Stimulated activated CD8-positive, alpha-beta memory T cell treated with anti-CD3 and anti-CD28 coated beads, Interleukin-15, amount 100 ng/mL, for 24 hours (primary cell): ENCODE measurements around the gene C11orf52.

Experiments used
- DNase-seq: peaks from one replicate; pipeline ENCODE4 v3.0.0-alpha.2; 2020; ENCODE audit warnings: low read depth

The C11orf52 gene

DNA sequence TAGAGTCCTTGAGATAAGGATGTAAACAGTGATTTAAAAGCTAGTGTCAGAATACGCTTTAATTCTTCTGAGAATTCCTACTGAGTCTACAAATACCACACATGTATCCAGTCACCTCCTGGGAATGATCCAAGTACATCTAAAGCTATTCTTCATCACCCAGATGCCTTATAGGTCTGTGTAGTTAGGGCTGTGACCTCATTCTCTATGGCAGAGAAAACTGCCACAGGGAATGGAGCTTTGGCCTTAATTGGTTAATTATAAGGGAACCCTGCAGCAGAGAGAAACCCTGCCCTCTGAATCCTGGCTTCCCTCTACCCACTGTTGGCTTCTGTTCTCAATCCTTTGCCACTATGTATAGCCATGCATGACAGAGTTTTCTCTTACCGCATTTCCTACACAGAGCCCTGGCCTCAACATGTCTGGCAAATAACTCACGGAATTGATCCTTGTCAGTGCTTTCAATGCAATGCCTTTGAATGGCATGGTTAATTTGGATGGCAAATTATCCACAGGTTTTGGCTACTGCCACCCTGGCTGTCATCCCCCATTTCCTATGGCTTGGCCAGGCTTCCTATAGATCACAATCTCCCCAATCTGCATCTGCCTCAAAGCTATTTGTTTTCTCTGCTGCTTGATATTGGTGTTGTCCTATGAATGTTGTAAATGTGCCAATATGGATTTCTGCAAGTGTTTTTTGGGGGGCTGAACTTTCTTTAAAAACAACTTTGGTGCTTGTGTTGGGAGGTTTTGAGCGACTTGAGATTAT is 21.3 kb downstream of the C11orf52 start:
- no peak for DNase-seq

DNA sequence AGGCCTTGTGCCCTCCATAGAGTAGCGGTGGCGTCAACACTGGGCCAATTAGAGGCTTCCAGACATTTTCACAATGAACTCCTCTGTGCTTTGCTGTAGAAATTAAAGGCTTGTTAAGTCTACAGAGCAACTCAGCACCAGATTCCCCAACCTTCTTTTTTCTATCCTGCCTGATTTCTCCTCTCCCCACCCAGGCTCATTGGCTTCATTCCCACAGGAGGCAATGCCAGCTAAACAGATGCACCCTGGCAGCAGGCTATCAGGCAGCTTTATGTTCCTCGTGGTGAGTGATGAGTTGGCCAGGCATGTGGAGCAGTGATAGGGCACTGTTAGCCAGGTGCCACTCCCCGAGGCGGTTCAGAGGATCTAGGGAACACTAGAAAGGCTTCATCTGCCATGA is 23.2 kb downstream of the C11orf52 start:
- no peak for DNase-seq

- DNase-seq, result no peak
Observed at GRCh38 chr11:111942829-111943228, 24.1 kb downstream of the C11orf52 start.

- no peak for DNase-seq
Observed at GRCh38 chr11:111944139-111944538, 25.4 kb downstream of the C11orf52 start.

- DNase-seq, result no peak
Observed at GRCh38 chr11:111944651-111945051, 25.9 kb downstream of the C11orf52 start.

DNA sequence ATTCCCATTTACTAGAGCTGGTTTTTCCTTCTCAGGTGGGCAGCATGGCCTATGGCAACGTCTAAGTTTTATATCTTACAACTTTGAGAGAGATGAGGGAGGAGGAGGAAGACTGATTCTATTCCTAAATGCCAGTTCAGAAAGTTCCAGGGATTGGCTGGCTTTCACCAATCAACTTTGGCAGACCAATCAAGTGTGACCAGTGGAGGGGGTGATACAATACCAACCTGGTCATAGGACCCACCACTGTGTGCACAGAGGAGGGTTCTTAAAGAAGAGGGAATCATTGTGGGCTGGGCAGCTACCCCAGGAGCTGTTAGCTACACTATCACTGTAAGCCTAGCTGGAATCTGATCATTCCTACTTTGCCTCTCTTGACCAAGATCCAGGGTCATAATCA is 26.5 kb downstream of the C11orf52 start:
- DNase-seq, result no peak

DNA sequence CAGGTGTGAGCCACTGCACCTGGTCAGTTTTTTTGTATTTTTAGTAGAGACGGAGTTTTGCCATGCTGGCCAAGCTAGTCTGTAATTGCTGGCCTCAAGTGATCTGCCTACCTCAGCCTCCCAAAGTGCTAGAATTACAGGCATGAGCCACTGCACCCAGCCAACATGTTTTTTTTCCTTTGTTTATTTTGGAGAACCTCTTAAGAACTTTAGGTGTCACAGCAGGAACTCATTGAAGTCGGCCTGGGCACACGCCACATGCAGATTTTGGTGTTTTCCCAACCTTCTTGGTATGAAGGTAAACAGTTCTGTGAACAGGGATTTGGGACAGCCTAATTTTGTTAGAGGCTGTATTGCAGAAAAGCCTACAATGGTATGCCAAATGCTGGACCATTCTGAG is 27.8 kb downstream of the C11orf52 start:
- DNase-seq, result no peak

- DNase-seq, result no peak
Observed at GRCh38 chr11:111947143-111947542, 28.4 kb downstream of the C11orf52 start.

DNA sequence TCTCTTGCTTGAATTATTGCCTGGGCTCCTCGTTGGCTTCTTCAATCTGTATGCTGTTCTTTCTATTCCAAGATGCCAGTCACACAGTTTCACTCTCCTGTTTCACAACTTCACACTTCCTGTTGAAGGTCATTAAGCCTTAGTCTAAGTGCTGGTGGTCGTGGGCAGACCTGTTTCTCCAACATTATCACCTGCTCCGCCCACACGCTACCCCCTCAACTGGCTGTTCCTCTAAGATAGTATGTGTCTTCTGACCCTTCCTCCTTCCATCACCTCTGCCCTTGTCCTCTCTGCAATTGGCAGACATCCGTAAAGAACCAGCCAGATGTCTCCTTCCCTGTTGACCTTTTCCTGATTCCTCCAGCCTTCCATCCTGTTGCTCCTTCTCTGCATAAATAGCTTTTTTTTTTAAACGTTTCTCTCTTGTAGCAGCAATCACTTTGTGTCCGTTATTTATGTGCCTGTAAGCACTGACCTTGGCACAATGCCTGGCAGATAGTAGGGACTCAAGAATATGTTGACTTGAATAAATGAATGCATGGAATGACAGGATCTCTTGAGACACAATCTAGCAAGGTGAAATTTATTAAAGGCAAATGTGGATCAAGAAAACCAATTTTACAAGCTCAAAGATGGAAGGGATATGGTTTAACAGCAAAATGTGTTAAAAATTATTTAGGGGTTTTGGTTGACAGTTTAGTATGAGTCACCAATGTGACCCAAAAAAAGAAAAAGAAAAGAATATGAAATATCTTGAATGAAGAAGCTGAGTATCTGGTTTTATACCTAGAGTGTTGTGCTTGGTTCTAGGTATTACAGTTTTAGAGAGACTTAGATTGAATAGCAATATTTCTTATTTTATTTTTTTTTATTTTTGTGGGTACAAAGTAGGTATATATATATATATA is 31.1 kb downstream of the C11orf52 start:
- DNase-seq, result no peak

GRCh38 chr11:111951565-111951964 is 32.9 kb downstream of the C11orf52 start:
- DNase-seq, result no peak

- DNase-seq, result no peak
Observed at GRCh38 chr11:111954154-111954553, 35.4 kb downstream of the C11orf52 start.

DNA sequence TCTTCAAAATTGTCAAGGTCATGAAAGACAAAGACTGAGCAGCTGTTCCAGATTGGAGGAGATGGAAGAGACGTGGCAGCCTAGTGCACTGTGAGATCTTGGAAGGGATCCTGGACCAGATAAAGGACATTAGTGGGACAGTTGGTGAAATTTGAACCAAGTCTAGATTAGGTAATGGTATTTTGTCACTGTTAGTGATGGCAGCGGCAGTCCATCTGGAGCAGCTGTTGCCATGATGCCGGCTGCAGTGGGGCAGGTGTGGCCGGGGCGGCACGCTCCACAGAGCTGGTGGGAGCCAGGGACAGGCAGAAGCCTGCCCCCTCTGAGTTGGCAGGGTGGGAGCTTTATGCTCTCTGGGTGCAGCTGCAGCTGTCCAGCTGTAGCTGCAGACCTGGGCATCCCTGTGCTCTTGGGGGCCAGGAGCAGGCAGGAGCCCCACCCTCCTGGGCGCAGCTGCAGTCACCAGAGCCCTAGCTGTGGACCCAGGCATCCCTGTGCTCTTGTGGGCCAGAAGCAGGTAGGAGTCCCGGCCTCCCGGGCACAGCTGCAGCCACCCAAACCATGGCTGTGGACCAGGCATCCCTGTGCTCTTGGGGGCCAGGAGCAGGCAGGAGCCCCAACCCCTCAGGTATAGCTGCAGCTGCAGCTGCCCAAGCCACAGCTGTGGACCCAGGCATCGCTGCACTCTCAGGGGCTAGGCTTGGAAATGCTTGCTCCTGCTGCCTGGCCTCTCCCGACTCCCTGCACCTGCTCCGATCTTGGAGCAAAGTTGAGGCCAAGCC is 39.1 kb downstream of the C11orf52 start:
- no peak for DNase-seq

- DNase-seq, result no peak
Observed at GRCh38 chr11:111960916-111961315, 42.2 kb downstream of the C11orf52 start.

DNA sequence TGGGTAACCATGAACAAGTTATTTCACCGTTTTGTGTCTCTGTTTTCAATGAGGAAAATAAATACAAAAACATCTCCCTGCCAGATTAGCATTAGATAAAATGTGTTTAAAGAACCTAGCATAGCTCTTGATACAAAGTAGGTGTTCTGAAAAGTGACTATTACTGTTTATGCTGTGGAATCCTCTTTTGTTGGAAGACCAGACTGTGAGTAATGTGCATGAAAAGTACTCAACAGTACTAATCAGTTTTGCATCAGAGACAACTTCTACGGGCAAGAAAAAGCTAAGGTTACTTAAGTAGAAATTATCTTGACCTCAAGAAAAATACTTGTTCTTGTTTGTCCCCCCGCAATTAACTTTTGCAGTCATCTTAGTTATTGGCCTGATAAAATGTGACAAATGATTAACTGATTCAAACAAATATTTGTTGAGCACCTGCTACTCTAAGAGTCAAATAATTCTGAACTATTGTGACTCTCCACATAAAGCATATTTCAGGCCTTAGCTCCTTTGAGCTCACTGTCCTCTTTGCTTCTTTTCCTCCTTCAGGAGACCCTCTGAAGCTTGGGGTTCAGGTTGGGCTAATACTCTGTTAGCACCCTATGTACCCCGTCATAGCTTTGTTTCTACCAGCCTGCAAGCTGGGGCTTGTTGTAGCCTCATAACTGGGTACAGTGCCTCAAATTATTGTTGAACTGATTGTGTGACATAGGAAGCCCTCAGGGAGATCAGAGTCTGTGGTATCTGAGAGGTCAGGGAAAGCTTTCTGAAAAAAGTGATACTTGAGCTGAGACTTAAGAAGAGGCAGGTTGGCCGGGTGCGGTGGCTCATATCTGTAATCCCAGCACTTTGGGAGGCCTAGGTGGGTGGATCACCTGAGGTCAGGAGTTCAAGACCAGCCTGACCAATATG is 42.9 kb downstream of the C11orf52 start:
- DNase-seq, result no peak

GRCh38 chr11:111963931-111964340 is 45.2 kb downstream of the C11orf52 start:
- no peak for DNase-seq

DNA sequence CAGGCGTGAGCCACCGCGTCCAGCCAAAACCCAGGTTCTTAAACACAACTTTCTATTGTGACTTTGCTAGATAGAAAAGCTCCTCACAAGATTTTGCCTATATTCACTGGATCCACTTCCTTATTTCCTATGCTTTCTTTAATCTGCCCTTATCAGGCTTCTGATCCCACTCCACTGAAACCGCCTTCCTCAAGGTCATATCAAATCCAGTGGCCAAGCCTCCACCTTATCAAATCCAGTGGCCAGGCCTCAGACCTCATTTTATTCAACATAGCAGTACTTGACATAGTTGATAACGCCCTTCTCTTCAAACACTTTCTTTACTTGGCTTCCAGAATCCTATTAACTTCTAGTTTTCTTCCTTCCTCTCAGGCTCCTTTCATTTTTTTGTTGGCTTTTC is 48.0 kb downstream of the C11orf52 start:
- no peak for DNase-seq

- DNase-seq, result no peak
Observed at GRCh38 chr11:111967649-111968048, 48.9 kb downstream of the C11orf52 start.

DNA sequence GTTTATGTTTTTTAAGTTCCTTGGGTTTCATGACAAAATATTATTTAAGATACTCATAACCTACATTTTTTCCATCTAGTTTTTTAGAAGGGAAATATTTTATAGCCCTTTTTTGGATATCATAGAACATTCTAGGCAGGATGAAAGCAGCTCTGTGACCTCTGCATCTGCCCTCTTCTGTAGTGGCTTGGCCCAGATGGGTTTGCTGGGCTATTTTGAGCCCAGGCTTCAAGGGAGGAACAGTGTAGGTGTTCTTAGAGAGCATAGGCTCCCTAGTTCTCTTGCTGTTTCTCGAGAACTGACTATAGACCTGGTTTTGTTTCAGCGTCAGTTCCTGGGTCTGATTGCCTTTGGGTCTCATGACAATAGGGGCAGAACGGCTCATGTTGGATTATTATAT is 50.6 kb downstream of the C11orf52 start:
- no peak for DNase-seq

DNA sequence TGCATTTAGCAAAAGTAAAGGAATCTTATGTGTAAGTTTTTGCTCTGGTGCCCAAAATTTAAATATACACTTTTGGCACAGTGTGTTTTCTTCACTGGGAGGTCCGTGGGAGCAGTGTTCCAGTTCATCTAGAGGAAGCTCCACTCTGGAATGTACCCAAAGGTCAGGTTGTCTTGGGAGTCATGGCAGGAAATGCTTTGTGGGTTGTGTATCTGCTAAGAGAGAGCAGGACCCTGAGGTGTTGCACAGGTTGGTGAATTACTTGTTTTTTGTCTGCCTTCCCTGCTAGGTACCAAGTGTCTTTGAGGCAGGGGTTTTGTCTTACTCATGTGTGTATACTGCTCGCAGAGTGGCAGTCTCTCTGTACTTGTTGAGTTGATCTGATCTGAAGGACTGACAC is 55.7 kb downstream of the C11orf52 start:
- DNase-seq, result no peak

- no peak for DNase-seq
Observed at GRCh38 chr11:111975076-111975806, 56.5 kb downstream of the C11orf52 start.
